Limb (tissue), 2 donors: ENCODE results near the gene JAG1.
"Not testable (repeated sequence)": the region's sequence is repeated elsewhere in the genome, so short reads cannot be mapped to it uniquely, and the experiment has no call there.

Source experiments
- DNase-seq, 2 donors: peaks; one replicate each; pipeline ENCODE4 v3.0.0-alpha.2; 2016; ENCODE audit errors: extremely low spot score in 2 of 2

Gene JAG1

GRCh38 chr20:10613911-10614310 is 59.9 kb downstream of the JAG1 start:
- DNase-seq: no peak

DNA sequence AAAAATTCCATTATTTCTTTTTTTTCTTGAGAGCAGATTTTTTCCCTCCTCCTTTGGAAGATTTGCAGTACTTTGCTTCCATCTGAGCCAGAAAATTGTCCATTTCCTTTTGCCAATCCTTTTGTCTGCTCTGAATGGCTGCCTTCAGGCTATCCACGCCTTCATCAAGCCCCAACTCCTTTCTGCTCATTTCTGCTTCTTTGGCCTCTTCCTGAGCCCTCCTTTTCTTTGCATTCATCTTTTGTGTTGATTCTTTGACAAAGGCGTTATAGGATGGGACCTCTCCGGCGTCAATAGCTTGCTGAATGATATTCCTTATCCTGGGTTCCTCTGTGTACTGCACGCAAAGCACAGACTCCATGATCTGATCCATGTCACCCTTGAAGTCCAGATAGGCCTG is 60.4 kb downstream of the JAG1 start:
- not testable (repeated sequence) for DNase-seq

- no peak for DNase-seq
Measured at GRCh38 chr20:10611357-10611756, 62.4 kb downstream of the JAG1 start.

DNA sequence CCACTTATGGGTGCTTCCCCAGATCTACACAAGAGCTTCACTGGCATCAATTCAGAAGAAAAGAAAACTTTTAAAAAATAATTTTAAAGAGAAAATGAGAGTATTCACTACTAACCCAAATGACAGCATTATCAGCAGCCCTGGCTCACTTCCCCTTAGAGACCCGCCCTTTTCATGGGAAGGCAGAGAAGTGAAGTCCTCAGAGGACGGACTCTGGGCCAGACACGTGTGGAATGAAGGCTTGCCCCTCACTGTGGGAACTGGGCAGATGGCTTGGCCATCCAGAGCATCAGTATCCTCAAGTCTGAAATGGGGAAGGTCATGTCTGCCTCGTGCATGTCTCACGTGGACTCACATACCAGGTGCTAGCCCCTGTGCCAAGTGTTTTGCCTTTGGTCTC is 63.5 kb downstream of the JAG1 start:
- no peak for DNase-seq

- no peak for DNase-seq
Measured at GRCh38 chr20:10609770-10610169, 64.0 kb downstream of the JAG1 start.

DNA sequence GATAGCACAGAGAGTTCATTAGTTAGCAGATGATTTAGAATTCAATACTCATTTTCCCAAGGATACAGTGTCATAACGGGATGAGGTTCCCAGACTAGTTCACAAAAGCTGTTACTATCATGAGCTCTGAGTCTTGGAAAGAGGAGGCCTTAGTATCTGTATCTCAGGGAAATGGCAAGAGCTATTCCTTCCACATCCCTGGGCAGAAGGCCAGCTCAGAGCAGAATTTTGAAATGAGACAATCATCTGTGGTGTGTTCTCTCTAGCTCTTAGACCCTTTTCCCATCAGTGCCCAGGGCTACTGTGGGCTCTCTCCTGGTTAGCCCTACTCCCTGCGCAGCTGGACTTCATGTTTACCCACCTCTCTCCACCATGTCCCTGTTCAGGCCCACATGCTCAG is 64.5 kb downstream of the JAG1 start:
- DNase-seq: no peak

DNA sequence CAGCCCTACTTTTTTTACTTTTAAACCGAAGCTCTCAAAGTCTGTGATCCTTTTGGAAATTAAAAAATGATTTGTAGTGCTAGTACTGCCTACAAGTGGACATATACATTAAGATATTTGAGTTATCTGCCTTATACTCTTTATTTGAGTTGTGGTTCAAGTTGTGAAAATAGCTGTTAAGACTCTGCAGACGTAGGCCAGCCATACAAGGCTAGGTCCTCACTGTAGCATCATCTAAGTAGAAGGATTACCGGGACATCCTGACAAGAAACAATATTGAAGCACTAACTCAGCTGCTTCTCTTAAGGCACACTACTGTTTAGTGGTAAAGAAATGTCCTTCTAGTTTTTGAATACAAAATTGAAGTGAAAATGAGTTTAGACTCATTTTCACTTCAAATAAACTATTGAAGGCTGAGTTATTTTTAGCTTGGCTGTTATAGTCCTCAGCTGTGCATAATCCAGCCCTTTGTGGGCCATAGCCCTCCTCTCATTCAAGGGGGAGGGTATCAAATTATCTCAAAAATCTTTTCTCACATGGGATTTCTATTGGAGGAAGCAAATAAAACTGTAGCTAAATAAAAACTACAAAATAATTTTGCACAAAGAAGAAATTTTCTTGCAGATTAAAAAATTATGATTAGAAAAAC is 68.1 kb downstream of the JAG1 start:
- no peak for DNase-seq

- DNase-seq: no peak
Measured at GRCh38 chr20:10604865-10605440, 68.8 kb downstream of the JAG1 start.

DNA sequence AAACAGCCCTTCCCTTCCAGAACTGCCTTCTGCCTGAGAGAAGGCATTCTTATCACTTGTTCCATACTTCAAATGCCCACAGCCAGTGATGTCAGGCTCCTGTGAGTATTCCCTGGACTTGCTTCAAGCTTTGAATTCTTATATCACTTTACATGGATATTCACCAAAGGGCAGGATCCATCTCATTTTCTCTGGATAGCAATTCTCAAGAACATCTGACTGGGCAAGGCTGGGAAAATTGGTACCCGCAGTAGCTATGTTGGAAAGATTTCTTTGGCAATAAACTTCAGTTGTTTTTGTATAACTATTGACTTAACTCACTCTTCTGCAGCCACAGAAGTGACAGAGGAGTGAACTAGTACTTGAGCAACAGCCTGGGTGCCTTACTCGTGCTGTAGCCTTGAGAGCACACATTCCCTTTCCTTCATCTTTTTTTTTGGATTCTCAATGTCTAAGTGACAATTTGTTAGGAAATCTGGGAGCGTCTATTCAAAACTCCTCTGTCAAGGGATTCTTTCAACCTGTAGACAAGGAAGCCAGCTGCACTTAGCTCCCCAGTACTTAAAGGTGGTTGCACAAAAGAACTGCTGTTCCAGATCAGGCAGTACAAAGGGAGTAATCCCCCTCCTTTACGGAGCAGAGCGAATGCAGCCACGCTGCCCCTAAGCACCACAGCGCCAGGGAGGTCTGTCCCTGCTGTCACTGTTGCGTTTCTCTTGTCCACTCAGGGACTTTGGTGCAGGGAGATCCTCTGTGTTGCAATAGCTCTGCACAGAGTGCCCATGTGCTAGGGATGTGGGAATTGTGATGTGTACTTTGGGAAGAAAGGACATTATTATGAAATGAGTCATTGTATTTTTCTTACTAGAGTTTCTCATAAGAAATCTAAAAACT is 69.6 kb downstream of the JAG1 start:
- DNase-seq: no peak

DNA sequence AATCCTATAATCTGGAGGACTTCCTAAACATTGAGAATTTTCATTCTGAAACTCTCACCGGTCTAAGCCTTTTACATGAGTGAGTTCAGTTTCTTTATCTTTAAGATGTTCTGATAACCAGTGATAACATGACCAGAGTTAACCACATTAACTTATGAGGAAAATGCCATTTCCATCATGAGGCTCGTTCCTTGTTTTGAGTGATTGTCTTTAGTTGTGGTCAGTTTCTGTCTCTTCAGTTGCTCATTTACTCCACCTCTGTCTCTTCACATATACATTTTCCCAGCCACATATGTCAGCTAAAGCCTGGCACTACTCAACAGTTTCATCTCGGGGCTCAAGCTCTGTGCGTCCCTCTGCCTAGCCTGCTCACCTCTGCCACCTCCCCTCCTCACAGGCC is 70.4 kb downstream of the JAG1 start:
- no peak for DNase-seq

DNA sequence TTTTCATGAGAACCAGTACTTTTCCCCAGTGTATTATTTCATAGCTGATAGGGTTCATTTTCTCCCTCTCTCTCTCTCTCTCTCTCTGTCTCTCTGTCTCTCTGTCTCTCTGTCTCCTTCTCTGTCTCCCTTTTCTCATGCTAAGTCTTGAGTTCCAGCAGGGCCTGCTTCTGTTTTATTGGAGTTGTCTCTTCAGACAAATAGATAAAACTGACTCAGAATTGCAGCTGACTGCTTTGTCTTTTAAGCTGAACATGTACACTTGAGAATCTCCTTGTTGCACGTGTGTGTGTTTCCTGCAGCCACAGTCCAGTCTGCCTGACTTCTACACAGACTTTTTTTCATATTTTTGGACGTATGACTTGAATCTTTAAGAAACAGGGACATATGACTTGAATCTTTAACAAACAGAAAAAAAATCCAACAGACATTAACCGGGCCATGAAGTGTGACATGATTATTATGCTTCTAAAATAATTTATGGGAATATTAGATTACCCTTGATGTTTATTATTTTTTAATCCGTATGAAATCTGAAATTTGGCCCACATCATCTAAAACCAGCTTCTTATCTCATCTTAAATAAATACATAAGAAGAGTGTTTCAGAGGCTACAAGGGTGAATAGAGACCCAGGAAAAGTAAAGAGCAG is 71.5 kb downstream of the JAG1 start:
- no peak for DNase-seq

DNA sequence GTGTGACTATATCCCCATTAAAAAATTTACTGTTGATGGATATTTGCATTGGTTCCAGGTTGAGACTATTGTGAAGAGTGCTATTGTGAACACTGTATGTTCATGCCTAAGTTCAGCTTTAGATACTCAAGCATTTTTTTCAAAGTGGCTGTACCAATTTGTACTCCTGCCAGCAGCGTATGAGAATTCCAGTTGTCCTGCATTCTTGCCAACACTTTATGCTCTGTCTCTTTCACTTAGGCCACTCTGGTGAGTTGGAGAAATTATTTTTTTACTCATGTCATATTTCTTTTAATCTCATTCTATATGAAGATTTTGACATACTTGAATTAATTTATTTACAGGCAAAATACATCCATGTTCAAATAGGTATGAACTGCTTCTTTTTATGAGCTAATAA is 76.2 kb downstream of the JAG1 start:
- no peak for DNase-seq

DNA sequence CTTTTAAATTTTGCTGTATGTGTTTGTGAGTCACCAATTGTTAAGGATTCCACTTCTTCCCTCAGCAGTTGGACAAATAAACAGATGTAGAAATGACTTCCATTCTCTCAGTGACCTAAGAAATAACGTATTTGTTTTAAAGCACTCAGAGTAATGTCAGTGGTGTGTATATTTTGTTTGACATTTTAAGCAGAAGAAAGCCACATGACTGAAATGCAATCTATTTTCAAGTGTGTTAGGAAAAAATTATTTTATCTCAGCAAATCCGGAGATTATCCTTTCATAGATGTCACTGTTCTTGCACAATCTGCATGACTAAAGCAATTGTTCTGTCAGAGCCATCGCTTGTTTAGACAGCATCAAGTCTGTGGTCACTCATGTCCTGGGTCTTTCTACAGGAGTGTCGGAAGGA is 77.1 kb downstream of the JAG1 start:
- DNase-seq: no peak

GRCh38 chr20:10595985-10596384 is 77.8 kb downstream of the JAG1 start:
- no peak for DNase-seq

DNA sequence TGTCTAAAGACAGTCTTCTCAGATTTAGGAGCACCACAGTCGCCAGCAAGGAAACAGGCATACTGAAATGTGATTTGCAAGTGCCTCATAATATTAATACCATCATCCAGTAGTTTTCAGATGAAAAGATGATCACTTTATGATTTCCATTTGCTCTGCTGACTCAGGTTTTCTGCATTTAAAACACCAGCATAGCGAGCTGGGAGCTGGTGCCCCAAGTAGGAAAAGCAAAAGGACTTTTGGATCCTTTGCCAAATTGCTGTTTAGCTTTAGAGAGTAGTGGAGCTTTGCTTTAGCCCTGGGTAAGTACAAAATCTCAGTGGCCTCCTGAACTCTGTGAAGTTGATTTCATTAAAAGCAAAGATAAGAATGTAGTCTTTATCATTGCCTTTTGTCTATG is 78.5 kb downstream of the JAG1 start:
- no peak for DNase-seq

DNA sequence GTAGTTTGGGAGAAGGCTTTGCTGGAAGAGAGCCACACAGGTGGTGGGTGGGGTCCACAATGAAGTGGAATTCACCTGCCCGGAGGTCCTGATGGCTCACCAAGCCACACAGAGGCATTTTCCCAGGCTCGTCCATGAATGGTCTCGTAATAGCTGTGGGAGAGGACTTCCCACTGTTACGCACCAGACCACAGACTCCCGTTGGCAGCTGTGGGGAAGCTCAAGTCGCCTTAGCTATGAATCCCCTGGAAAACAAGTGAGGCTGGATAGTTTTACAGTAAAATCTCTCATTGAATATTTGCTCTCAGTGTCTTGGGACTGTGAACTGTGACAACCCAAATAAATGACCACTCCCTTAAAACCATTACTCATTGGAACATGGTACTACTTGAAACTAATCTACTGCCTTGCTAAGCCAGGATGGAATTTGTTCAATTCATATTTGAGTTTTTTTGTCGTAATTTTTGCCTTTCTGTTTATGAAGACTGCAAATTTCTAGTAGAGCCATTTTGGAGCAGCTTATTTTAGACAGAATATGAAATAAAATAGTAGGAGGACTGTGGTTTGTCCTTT is 79.4 kb downstream of the JAG1 start:
- no peak for DNase-seq

DNA sequence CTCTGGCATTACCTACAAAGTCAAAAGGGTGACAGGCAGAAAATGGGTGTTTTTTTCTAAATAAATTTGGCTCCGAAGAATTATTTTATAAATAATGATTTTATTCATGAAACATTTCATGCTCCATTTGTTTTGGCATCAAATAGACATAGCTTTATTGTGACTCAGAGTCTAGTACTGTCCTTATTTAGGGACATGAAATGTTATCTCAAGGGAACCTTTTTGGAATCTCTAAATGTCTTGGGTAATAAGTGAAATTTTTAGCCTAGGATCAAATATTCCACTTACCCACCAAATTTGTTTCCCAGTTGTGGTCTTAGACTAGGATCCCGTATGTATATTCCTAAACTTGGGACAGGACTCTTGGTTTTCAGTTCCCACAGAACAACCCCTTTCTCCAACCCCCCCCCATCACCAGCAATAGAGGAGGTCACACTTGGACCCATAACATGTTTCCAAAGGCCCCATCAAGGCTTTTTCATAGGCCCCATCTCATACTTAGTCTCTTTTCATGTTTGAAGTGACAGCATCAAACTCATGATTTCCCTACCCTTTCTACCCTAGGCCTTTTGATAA is 81.8 kb downstream of the JAG1 start:
- DNase-seq: no peak

DNA sequence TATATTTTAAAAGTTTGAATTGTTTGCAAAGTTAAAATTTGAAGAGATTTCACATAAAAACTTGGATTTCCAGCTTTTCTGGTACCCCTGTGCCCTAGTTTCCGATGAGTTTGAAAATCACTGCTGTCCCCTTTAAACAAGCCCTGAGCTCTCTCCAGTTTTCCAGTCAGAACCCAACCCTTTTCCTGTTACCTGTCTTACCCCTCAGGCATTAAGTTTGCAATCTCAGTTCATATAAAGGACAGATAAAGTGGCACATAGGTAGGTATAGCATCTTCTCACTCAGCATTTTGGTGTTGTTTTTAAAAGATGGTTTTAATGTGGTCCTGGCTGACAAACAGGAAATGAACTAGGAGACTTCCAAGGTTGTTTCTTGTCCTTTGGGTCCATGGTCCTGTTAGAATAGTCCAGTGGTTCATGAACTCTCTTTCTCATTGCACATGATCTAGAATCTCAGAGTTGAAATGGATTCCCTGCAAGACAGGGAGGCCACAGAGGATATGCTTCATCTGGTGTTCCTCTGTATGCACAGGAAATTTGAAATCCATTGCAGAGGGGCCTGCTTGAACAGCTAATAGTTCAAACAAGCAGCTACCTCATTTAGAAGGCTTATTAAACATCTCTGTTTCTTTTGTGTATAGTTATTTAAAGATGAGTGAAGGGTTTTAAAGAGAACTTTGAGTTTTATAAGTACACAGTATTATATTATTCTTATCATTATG is 82.7 kb downstream of the JAG1 start:
- no peak for DNase-seq

GRCh38 chr20:10590446-10590845 is 83.4 kb downstream of the JAG1 start:
- DNase-seq: not testable (repeated sequence)
